RWPE2 (cell line): ENCODE results near the gene FAM3C.
"Not testable (repeated sequence)": the region's sequence is repeated elsewhere in the genome, so short reads cannot be mapped to it uniquely, and the experiment has no call there.

Experiments used
- ATAC-seq: fragments of 200-7000 bp; cut with Tn5 transposase; 3 replicates; pipeline ENCODE4 v1.9.1; 2021; ENCODE audit warnings: low read depth
- DNase-seq: peaks from one replicate; pipeline ENCODE4 v3.0.0-alpha.2; 2020; ENCODE audit warnings: low spot score
- H3K27ac ChIP-seq: fragments of 450-650 bp; 2 replicates; pipeline ENCODE4 v1.5.1; 2017; ENCODE audit warnings: mild to moderate bottlenecking; ENCODE audit not compliant: poor library complexity, severe bottlenecking
- H3K27me3 ChIP-seq: fragments of 250-450 bp; sonication (Bioruptor Pico); 2 replicates; pipeline ENCODE4 v1.5.1; 2021; ENCODE audit warnings: mild to moderate bottlenecking, moderate library complexity; ENCODE audit not compliant: insufficient read depth, poor library complexity, severe bottlenecking
- H3K36me3 ChIP-seq: fragments of 250-450 bp; sonication (Bioruptor Pico); 2 replicates; pipeline ENCODE4 v1.5.1; 2020; ENCODE audit warnings: low read depth, mild to moderate bottlenecking, moderate library complexity
- H3K4me1 ChIP-seq: fragments of 250-450 bp; sonication (Bioruptor Pico); 2 replicates; pipeline ENCODE4 v1.5.1; 2021; ENCODE audit warnings: mild to moderate bottlenecking, moderate library complexity; ENCODE audit not compliant: insufficient read depth, poor library complexity, severe bottlenecking
- H3K4me3 ChIP-seq: fragments of 250-450 bp; sonication (Bioruptor Pico); 2 replicates; pipeline ENCODE4 v1.5.1; 2021; ENCODE audit warnings: mild to moderate bottlenecking, moderate library complexity; ENCODE audit not compliant: severe bottlenecking
- H3K9me3 ChIP-seq: fragments of 250-450 bp; sonication (Bioruptor Pico); 2 replicates; pipeline ENCODE4 v1.5.1; 2021; ENCODE audit warnings: mild to moderate bottlenecking, moderate library complexity; ENCODE audit not compliant: severe bottlenecking
- CTCF ChIP-seq: fragments of 450-650 bp; IDR thresholded peaks from one replicate; pipeline ENCODE4 v1.5.1; 2017; ENCODE audit warnings: mild to moderate bottlenecking, moderate library complexity; ENCODE audit not compliant: poor library complexity, severe bottlenecking

The FAM3C gene

DNA sequence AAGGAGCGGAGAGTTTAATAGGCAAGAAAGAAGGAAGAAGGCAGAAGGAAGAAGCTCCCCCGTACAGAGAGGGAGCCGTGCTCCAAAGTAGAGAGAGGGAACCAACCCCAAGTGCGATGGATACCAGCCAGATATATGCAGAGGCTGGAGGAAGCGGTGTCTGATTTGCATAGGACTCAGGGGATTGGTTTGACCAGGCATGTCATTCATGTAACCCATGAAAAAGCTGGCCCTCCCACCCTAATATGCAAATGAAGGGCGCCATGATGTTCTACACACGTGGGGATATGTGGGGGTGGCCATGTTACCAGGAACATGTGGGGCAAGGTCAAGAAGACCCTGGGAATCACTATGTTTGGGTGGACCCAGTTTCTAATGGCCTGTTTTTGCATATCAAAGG lies 40.6 kb upstream of the FAM3C start:
- H3K4me1 ChIP-seq: no peaks in the 10 kb centered on the region
- no peak for TF ChIP-seq CTCF
- no peaks in the 10 kb centered on the region for H3K36me3 ChIP-seq
- H3K9me3 ChIP-seq: no peaks in the 10 kb centered on the region
- no peaks in the 10 kb centered on the region for H3K27me3 ChIP-seq
- ATAC-seq (no peak), DNase-seq (no peak)
- H3K4me3 ChIP-seq: no peak overlapping the region
- no peak overlapping the region for H3K27ac ChIP-seq

GRCh38 chr7:121436136-121436535 lies 40.0 kb upstream of the FAM3C start:
- H3K4me1 ChIP-seq: no peaks in the 10 kb centered on the region
- no peaks in the 10 kb centered on the region for H3K36me3 ChIP-seq
- DNase-seq: no peak
- H3K9me3 ChIP-seq: no peaks in the 10 kb centered on the region
- no peak for TF ChIP-seq CTCF
- no peaks in the 10 kb centered on the region for H3K27me3 ChIP-seq
- ATAC-seq: no peak
- H3K27ac ChIP-seq: no peak overlapping the region
- no peak overlapping the region for H3K4me3 ChIP-seq

DNA sequence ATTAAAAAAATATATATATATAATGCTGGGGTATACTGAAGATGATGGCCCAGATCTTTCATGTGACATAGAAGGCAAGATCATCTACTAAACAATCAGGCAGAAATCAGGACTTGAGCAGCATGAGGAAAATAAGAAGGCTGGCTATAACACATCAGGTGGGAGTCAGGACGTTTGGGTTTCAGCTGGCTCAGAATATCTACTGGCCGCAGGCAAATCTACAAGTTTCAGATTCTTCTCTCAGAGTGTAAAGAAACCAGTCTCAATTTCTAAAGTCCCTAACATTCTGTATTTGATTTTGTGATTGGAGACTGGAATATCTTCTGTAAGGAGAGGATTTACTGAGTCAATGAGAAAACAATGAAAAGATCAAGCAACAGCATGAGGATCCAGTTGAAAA lies 37.7 kb upstream of the FAM3C start:
- H3K9me3 ChIP-seq: no peaks in the 10 kb centered on the region
- H3K36me3 ChIP-seq: no peaks in the 10 kb centered on the region
- H3K27ac ChIP-seq: no peak overlapping the region
- H3K27me3 ChIP-seq: no peaks in the 10 kb centered on the region
- no peaks in the 10 kb centered on the region for H3K4me1 ChIP-seq
- no peak overlapping the region for H3K4me3 ChIP-seq
- DNase-seq: no peak
- TF ChIP-seq CTCF: no peak
- no peak for ATAC-seq

- H3K4me3 ChIP-seq, ATAC-seq, H3K36me3 ChIP-seq, H3K27ac ChIP-seq, DNase-seq, H3K9me3 ChIP-seq, H3K27me3 ChIP-seq, H3K4me1 ChIP-seq: not testable (repeated sequence)
Measured at GRCh38 chr7:121432486-121432885, 36.4 kb upstream of the FAM3C start.

GRCh38 chr7:121431996-121432395 lies 35.9 kb upstream of the FAM3C start:
- H3K27me3 ChIP-seq: no peaks in the 10 kb centered on the region
- H3K4me1 ChIP-seq: no peaks in the 10 kb centered on the region
- DNase-seq: no peak
- no peaks in the 10 kb centered on the region for H3K9me3 ChIP-seq
- no peak overlapping the region for H3K27ac ChIP-seq
- TF ChIP-seq CTCF: no peak
- no peak for ATAC-seq
- no peaks in the 10 kb centered on the region for H3K36me3 ChIP-seq
- H3K4me3 ChIP-seq: no peak overlapping the region
